HEK293T (cell line): ENCODE measurements around the gene DYNLL2.

Experiments
- ARNT ChIP-seq: fragments of 450-650 bp; IDR thresholded peaks from 2 replicates; pipeline ENCODE4 v1.6.1; 2017; ENCODE audit warnings: mild to moderate bottlenecking
- BHLHE40 ChIP-seq: fragments of 450-650 bp; IDR thresholded peaks from 2 replicates; pipeline ENCODE4 v1.6.1; 2016; ENCODE audit warnings: mild to moderate bottlenecking, moderate library complexity, borderline replicate concordance
- FOXA1 ChIP-seq: fragments of 450-650 bp; IDR thresholded peaks from 2 replicates; pipeline ENCODE4 v1.6.1; 2016; ENCODE audit warnings: mild to moderate bottlenecking
- FOXK2 ChIP-seq: fragments of 450-650 bp; IDR thresholded peaks from 2 replicates; pipeline ENCODE4 v1.6.1; 2016; ENCODE audit warnings: mild to moderate bottlenecking
- FOXM1 ChIP-seq: fragments of 450-650 bp; IDR thresholded peaks from 2 replicates; pipeline ENCODE4 v1.6.1; 2017; ENCODE audit warnings: mild to moderate bottlenecking, borderline replicate concordance
- SP1 ChIP-seq: fragments of 450-650 bp; IDR thresholded peaks from 2 replicates; pipeline ENCODE4 v1.6.1; 2017
- TARDBP ChIP-seq: fragments of 450-650 bp; IDR thresholded peaks from 2 replicates; pipeline ENCODE4 v1.6.1; 2016
- TF ChIP-seq, protein P1 (sequence below): fragments of 450-650 bp; IDR thresholded peaks from 2 replicates; pipeline ENCODE4 v1.6.1; 2016

- TF ChIP-seq FOXK2: no peak
- no peak for TF ChIP-seq TARDBP
- no peak for TF ChIP-seq SP1
- no peak for TF ChIP-seq FOXM1
- no peak for TF ChIP-seq ARNT
- TF ChIP-seq, protein P1, sequence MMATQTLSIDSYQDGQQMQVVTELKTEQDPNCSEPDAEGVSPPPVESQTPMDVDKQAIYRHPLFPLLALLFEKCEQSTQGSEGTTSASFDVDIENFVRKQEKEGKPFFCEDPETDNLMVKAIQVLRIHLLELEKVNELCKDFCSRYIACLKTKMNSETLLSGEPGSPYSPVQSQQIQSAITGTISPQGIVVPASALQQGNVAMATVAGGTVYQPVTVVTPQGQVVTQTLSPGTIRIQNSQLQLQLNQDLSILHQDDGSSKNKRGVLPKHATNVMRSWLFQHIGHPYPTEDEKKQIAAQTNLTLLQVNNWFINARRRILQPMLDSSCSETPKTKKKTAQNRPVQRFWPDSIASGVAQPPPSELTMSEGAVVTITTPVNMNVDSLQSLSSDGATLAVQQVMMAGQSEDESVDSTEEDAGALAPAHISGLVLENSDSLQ: no peak
- no peak for TF ChIP-seq BHLHE40
- no peak for TF ChIP-seq FOXA1
Measured at GRCh38 chr17:58141505-58141904, 58.3 kb downstream of the DYNLL2 start.
